ENCODE data around the gene CNKSR3.

DNA sequence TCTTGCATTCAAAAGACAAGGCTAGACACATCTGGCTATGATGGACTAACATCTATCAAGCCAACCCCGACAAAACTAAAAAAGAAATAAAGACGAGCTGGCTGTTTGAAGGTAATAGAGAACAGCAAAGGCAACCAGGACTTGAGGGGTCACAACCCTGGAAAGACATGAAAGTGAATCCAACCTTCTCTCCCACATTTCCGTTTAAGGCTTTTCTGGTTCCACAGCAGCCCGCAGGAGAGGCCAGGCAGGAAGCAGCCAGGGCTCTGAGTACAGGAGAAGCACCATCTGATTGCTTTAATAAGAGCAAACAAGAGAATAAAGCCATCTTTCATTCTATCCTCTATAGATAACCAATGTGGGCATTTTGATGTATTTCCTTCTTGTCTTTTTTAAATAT is 14.3 kb downstream of the CNKSR3 start:
- TF ChIP-seq POLR2A (IDR thresholded peaks at IDR 0.05): no peak
- TF ChIP-seq EP300 (IDR thresholded peaks at IDR 0.05): no peak
- TF ChIP-seq, protein P1, sequence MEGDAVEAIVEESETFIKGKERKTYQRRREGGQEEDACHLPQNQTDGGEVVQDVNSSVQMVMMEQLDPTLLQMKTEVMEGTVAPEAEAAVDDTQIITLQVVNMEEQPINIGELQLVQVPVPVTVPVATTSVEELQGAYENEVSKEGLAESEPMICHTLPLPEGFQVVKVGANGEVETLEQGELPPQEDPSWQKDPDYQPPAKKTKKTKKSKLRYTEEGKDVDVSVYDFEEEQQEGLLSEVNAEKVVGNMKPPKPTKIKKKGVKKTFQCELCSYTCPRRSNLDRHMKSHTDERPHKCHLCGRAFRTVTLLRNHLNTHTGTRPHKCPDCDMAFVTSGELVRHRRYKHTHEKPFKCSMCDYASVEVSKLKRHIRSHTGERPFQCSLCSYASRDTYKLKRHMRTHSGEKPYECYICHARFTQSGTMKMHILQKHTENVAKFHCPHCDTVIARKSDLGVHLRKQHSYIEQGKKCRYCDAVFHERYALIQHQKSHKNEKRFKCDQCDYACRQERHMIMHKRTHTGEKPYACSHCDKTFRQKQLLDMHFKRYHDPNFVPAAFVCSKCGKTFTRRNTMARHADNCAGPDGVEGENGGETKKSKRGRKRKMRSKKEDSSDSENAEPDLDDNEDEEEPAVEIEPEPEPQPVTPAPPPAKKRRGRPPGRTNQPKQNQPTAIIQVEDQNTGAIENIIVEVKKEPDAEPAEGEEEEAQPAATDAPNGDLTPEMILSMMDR (IDR thresholded peaks at IDR 0.05): no peak
